Vagina (tissue), 2 donors: ENCODE measurements around the gene VCAM1.

Experiments
- CTCF ChIP-seq, 3 experiments: fragments of 450-650 bp in 2 of 3; fragments of 200-600 bp in 1 of 3; sonication (generic) in 1 of 3; IDR thresholded peaks; one replicate each; pipeline ENCODE4 v1.5.1; 2017 to 2019; ENCODE audit warnings: antibody characterized with exemption in 3 of 3, mild to moderate bottlenecking in 2 of 3, moderate library complexity in 2 of 3
- POLR2A ChIP-seq, 2 donors: fragments of 450-650 bp; IDR thresholded peaks; one replicate each; pipeline ENCODE4 v1.6.1; 2017; ENCODE audit warnings: antibody characterized with exemption in 2 of 2, mild to moderate bottlenecking in 2 of 2, moderate library complexity in 2 of 2

- TF ChIP-seq CTCF (IDR thresholded peaks at IDR 0.05) = no peak
- TF ChIP-seq POLR2A (IDR thresholded peaks at IDR 0.05) = no peak
These were observed 38.4 kb downstream of the VCAM1 start for GRCh38 chr1:100757946-100758345.
